NCI-H1417 treated with DMSO at 0.1 percent for 48 hours (cell line): Measurements from ENCODE around the gene CEP68.

Experiments
- DNase-seq: peaks from one replicate; lab custom pipeline; 2025; lab: John Stamatoyannopoulos, UW

CEP68 gene

DNA sequence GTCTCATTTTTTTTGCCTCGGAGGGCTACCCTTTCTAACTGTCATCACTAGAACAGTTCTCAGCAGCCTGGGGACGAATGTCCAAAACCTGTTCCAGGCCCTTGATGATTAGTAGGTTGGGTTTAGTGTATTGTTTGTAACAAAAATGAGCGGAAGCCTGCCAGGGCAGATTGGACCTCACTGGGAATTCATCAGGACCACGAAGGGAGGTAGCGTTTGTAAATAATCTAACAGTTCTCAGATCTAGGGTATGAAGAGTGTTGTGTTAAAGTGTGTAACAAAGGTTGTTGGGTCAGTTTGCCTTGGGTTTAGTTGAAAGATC is 799 bp downstream of the CEP68 start:
- DNase-seq: no peak

GRCh38 chr2:65057391-65058052 is 1.3 kb downstream of the CEP68 start:
- DNase-seq: no peak

- DNase-seq: no peak
These were observed 2.9 kb downstream of the CEP68 start for GRCh38 chr2:65059071-65059470.

DNA sequence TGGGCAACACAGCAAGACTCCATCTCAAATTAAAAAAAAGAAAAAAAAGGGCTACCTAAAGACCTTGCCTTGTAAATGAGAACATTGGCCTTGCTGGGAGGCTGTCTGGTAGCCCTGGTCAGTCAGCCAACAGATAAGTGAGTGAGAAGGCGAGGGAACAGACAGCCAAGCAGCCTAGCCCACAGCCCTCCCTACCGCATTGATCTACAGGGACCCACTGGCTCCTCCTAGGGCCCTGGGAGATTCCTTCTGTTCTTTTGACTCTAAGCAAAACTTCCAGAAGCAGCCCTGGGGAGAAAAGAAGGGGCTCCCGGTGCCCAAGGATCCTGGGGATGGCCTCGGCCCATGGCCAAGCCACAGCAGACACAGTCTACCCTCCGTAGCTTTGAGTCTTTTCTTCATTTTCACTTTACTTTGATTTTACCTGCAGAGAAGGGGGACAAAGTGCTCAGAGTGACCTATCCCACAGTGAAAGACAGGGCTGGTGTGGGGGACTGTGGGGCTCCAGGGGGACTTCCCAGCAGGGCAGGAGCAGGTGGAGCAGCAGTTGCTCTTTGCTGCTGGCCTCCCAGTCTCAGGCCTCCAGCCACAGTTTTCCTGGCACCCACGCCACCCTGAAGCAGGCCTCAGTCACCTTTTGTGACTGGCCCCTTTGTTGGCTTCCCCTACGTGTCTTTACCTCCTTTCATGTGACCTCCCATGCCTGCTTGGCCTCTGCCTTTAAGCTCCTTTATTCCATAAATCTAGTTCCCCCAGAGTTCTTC is 5.1 kb downstream of the CEP68 start:
- DNase-seq: no peak

DNA sequence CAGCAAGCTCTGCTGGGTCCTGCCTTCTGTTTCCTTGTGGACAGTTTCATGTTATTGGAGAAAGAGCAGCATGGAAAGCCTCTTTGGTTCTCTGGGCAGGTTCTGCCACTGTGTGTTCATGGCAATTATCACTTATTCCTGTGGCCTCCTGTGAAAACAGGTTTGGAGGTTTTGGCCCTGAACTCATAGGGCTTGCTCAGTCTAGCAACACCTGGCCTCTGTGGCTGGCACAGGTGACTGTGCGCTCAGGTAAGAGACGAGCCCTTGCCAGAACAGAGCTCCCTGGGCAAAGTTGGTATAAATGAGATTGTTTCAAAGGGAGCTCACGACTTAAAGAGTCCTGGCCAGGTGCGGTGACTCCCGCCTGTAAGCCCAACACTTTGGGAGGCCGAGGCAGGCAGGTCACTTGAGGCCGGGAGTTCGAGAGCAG is 5.7 kb downstream of the CEP68 start:
- no peak for DNase-seq

DNA sequence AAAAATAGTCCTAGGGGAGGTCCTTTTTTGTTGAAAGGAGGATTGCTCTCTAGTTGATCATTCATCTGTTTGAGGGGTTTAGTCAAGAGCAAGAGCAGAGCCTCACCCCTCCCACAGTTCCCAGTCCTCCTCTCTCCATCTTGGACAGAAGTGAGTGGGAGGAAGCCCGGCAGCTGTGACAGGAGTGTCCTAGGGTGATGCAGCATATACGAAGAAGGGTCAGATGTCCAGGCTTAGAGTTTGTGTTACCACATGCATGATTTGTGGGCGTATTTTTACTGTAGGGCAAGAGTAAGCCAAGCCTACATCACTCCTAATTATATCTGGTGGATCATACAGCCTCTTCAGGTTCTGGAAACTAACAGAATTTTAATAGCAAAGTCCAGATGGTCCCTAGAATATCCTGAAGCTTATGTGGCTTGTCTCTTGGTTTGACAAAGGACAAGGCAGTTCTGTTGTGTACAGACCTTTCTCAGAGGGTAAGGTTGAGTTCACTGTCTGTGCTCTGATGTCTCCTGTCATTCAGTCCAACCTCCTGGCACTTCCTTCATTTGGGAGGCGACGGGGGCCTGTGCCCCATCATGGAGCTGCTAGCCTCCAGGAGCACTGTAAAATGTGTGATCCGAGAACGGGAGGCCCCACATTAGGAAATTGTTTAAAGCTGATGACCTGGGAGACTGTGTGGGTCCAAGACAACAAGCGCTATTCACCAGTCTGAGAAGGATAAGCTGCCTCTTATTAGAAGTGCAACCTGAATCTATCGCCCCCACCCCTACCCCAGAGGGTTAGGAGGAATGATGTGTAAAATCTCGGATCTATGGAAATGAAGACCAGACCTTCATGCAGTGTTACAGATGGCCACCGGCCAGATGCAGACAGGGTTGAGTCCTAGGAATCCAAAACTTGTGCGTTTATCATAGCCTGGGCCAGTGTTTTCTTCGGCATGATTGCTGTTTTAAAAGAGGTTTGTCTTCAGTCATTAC is 6.9 kb downstream of the CEP68 start:
- no peak for DNase-seq

GRCh38 chr2:65064728-65065552 is 8.7 kb downstream of the CEP68 start:
- DNase-seq: no peak

DNA sequence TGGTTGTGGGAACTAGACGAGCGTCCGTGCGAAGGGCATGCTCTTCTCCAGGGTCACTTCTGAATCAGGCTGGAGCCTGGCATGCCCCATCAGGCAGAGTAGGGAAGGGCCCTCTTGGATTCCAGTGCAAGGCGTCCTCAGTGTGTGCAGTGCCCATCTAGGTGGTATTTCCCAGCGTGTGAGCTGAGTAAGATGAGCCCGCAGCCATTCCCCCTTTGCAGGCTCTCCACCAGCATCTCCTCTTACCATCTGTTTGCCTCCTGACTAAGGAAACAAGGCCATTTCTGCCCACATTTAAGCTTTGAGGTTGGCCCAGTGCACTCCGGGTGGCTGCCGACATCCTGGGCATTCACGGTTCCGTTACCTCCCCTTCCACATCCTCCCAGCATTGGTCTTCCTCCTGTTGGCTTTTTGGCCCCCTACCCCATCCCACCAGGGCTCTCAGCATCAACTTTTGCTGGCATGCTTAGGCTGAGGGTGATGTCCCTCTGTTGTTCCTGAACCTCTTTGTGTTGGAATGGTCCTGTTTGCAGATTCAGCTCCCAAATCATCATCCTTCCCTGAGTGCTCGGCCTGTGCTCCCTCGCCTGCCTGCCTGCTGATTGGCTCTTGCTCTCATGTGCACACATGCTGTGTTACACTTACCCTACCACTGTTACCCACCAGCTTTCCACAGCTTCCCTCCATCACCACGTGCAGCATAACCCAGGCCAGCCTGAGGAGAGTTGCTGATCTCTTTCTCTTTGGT is 11.8 kb downstream of the CEP68 start:
- DNase-seq: no peak

- no peak for DNase-seq
These were observed 13.2 kb downstream of the CEP68 start for GRCh38 chr2:65069439-65069824.

DNA sequence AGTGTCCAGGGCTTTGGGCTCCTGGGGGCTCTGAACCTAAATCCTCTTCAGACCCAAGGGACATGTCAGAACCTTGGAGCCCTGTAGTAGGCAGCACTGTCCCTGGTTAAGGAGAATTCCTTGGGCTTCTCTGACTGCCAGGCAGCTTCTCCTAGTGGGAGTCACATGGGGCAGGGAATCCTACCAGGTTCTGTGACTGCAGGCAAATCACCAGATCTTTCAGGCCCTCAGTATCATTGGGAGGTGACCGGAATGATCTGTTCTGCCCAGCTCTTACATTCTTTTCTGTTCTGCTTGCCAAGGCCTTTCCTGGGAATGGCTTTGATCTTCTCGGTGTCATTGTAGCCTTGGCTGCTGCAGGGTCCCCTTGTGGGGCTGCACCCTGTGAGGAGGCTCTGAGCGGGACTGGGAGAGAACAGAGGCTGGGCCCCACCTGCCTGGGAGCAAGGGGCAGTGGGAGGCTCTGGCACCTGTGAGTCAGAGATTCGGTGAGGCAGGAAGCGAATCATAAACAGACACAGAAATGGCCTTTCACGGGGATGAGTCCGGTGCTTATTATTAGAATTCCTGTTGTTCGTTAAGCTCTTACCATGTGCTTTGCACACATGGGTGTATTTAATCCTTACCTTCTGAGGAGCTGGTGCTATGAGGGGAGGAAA is 14.1 kb downstream of the CEP68 start:
- no peak for DNase-seq

DNA sequence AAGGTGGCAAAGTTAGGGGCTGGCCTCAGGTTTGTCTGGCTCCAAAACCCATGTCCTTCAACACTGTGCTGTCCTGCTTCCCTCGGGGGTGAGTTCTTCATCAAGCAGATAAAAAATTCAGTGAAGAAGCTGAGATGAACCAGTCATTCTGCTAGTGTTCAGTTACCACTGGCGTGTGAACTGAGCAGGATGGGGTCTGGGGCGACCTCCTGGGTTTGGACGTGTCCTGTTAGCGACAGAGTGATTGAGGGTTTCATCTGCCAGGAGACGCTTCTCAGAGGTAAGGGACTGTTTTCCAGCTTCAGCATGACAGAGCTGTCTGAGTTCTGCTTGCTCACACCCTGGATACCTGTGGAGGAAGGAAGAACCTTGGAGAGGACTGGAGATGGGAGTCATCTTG is 14.6 kb downstream of the CEP68 start:
- DNase-seq: no peak

- DNase-seq: no peak
These were observed 15.4 kb downstream of the CEP68 start for GRCh38 chr2:65071499-65072180.

DNA sequence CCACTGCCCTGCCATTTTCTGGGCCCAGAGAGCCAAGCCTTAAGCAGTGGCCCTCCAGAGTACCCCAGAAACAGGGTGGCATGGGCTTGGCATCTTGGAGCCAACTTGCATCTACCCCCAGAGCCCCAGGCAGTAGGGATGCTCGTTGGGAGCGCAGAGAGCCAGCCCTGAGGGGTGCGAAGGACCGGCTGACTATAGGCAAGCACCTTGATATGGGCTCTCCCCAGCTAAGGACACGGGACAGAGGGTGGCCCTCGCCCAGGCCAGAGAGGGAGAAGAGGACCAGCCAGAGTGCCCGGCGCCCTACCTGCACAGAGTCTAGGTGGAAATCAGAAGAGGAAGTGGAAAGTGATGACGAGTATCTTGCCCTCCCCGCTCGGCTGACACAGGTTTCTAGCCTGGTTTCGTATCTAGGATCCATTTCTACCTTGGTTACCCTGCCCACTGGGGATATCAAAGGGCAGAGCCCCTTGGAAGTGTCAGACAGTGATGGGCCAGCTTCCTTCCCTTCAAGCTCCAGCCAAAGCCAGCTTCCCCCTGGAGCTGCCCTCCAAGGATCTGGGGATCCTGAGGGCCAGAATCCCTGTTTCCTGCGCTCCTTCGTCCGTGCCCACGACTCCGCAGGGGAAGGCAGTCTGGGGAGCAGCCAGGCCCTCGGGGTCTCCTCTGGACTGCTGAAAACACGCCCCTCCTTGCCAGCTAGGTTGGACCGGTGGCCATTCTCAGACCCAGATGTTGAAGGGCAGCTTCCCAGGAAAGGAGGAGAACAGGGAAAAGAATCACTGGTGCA is 16.2 kb downstream of the CEP68 start:
- no peak for DNase-seq

DNA sequence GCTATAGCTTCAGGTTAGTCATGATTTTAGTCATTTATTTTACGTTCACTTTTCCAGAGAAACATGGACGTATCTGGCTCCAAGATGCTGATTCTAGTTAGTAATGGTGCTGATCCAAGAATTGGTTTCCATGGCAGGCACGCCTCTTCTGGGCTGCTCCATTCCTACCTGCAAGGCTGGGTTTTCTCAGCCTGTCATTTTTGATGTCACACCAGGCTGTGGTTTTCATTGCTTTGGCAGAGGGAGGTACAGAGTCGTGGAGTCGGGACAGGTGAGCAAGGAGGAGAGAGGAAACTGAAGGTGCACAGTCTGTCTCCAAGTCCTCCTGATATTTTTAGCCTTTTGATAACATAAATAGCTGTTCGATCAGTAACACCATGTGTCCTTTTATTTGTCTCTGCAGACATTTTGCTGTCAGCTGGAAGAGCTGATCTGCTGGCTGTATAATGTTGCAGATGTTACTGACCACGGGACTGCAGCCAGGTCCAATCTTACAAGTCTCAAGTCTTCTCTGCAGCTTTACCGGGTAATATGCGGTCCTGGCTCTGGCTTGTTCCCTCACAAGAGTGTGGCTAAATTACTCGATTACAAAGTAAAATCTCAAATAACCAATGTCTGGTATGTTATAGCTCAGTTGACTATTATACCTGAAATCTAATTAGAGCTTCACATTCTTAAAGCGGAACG is 17.8 kb downstream of the CEP68 start:
- no peak for DNase-seq

DNA sequence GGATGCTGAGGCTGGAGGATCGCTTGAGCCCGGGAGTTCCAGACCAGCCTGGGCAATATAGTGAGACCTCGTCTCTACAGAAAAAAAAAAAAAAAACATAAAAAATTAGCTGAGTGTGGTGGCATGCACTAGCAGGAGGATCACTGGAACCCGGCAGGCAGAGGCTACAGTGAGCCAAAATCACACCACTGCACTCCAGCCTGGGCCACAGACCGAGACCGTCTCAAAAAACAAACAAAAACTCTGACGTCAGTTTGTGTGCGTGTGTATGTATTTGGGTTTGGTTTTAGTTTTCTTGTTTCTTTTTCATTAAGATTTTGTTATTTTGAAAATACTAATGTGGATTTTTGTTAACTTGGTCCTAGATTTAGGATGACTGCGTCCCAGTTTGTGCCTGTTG is 19.0 kb downstream of the CEP68 start:
- no peak for DNase-seq

DNA sequence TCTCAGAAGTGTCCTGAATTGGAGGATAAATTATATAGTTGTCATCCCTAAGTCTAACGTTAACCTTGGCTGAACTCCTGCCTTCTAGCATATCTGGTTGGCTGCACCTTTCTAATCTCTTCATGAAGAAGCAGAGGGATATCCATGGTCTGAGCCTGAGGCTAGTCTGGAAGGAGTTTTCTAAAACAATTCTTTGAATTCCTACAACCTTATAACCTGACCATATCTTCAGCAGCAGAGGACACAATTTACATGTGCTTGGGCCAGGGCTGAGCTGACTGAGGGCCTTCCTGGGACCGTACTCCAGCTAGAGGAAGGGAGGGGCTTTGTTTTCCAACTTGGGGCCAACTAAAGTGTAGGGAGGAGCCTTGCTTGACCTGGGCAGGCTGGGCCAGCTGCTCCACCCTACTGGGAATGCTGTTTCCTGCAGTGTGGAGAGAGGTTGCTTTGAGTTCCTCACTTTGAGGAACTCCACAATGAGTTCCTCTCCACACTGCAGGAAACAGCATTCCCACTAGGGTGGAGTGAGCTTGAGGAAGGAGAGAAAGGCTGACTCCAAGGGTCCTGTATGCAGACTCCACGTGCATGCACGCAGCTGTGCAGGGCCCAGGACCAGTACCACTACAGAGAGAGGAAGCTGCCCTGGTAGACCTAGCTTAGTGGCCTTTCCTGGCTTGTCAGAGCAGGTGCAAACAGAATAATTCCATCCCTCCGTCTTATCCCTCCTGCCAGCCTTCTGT is 19.6 kb downstream of the CEP68 start:
- no peak for DNase-seq

- DNase-seq: no peak
These were observed 20.1 kb downstream of the CEP68 start for GRCh38 chr2:65076345-65076710.

DNA sequence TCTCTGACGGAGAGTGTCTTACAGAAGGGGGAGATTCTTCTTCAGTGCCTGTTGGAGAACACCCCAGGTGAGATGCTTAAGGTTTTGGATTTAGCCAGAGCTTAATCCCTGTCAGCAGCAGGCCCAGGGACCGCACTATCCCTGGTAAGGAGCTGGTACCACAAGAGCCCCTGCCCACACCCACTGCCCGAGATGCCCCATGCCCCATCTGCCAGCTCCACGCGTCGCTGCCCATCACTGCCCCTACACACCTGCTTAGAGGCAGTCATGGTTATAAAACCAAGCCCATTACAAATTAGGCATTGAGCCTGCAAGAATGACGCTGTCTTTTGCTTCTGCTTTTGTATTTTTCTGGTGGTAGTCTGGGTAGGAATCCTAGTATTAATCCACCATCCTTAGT is 21.7 kb downstream of the CEP68 start:
- DNase-seq: no peak
